ENCODE data around the gene VSTM2L.

Gene VSTM2L

DNA sequence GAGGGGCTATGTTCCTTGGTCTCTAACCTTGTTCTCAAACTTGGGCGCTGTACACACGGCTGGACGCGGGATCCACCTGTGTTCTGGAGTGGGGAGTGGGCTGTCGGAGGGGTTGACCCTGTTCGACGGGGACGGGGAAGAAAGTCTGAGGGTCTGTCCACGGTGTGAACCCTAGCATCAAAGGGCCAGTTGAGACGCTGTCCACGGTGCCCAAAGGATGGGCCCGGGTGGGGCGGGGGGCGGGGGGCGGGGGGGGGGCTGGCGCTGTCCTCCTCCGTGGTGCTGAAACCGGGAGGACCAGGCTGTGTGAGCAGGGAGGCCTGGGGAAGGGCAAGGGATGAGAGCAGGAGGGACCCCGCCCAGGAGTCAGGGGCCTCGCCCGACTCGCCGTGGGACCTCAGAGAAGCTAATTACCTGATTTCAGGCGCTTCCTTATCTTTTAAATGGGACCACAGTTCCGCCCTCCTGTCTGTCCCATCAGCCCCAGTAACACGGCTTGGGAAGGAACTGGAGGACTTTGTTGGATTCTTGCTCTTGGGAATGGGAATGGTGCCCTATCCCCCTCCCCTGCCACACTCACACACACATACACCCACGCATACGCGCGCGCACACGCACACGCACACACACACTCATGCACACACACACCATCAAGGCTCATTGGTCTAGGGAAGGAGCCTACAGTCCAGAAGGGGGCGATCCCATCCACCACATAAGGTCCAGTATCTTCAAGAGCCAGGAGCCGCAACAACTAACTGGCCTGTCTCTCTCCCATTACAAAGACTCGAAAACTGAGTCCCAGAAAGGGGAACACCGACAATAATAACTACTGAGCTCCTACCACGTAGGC is 1.0 kb upstream of the VSTM2L start:
- DNase-seq: peak; percentile 51

DNA sequence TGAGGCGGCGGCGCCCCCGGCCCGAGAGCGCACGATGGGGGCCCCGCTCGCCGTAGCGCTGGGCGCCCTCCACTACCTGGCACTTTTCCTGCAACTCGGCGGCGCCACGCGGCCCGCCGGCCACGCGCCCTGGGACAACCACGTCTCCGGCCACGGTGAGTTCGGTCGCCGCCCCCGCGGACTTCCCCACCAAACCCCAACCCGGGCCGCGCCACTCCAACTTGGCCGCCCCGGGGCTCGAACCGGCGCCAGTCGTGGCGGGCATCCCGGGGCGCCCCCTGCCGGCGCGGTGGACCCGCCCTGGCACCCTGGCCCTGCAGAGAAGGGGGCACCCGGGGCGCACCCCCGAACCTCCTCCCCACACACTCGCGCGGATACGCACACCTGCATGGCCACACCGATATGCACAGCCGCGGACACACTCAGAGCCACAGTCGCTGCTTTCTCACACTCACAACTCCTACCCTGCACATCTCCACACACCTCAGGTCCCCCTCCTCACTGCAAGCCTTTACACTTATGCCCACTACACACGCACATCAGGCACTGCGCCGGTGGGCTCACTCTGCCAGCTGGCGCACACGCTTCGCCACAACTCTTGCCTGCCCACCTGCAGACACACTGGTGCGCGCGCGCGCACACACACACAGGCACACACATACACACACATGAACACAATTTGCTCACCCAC is 535 bp downstream of the VSTM2L start:
- no peak for DNase-seq

DNA sequence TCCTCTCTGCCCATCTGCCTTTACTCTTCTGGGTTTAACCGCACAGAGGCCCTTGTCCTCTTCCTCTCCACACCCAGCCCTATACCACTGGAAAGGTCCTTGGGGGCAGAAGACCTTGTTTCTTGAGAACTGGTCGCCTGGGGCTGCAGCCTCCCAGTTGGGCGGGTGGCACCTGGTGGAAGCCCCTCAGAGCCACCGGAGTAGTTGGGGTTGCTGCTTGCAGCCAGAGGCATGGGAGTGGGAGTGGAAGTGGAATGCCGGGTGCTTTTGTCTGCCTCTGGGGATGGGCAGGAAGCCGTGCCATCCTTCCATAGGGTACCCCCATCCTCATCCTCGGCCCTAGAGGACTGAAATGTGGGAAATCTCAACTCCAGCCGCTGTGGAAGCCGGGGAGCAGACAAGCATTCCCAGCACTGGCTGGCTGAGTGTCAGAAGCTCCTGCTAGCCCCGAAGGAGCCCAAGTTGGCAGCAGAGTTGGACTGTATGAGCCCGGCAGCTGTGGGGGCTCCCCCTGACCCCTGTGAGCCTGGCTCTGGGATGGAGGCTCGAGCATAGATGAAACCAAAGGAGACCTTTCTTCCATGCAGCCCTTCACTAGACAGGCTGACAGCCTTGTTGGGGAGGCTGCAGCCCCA is 1.2 kb downstream of the VSTM2L start:
- DNase-seq: no peak

DNA sequence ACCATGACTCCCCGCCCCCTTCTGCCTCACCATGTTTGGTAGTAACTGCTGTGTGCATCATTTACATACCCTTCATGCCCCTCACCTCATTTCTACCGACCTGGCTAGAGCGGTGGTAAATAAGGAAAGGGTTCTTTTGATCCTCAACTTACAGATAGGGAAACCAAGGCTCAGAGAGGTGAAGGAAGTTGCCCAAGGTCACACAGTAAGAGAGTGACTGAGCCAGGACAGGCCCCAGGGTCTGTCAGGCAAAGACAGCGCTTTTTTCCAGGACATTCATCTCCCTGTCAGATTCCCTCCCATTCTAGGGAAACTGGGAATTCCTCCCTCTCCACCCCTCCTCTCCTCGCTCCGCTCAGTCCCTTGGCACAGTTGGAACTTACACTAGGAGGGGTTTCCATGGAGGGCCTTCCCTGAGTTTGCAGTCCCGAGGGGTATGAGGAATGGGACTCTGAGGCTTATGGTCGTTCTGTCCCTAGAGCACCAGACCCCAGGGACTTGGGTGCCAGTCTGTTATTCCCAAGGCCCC is 2.0 kb downstream of the VSTM2L start:
- DNase-seq: no peak

DNA sequence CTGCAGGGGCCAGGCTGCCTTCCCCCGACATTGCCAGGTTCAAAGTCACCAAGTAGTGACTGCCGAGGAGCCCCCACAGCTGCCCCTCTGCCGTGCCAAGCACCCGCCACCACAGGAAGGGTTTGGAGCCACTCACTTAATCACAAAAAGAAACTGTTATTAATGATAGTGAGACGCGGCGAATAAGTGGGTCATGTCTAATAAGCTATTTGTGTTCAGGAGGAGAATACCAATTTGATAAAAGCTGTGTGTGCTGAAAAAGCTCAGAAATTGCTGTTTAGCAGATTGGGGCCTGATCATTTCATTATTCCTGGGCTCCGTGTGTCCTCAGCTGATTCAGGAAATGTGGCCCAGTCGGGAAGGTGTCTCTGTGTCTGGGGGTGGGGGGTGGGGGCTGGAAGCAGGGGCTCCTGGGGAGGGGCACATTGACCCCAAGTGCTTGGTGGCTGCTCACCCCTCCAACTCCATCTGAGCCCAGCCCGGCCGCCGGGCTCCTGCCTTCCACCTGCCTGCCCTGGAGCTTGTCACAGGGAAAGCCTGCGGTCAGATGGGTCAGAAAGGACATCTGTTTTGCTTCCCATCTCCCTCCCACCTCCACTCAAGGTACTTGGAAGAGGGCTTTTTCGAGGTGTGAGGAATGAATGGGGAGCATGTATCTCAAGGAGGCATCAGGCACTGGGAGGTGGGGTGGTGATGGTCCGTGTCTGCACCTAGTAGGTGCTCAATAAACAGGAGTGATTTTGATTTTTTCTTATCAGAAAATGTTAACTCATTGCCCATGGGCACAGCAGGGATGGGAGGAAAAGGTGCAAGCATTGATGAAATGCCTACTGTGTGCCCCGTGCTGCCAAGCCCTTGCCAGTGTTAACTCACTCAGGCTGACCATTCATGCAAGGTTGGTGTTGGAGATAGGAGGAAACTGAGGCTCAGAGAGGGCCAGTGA is 3.0 kb downstream of the VSTM2L start:
- DNase-seq: no peak

DNA sequence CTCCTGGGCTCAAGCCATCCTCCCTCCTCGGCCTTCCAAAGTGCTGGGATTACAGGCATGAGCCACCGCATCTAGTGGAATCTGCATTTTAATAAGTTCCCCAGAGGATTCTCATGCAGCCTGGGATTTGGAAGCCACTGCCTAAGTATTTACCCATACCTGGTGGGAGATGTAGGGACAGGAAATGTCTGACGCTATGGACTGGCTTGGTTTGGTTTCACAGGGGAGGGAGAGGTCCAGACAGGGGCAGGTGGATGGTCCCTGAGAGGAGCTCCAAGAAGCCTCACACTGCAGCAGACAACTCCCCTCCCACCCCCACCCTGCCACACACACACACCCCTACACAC is 4.4 kb downstream of the VSTM2L start:
- no peak for DNase-seq

DNA sequence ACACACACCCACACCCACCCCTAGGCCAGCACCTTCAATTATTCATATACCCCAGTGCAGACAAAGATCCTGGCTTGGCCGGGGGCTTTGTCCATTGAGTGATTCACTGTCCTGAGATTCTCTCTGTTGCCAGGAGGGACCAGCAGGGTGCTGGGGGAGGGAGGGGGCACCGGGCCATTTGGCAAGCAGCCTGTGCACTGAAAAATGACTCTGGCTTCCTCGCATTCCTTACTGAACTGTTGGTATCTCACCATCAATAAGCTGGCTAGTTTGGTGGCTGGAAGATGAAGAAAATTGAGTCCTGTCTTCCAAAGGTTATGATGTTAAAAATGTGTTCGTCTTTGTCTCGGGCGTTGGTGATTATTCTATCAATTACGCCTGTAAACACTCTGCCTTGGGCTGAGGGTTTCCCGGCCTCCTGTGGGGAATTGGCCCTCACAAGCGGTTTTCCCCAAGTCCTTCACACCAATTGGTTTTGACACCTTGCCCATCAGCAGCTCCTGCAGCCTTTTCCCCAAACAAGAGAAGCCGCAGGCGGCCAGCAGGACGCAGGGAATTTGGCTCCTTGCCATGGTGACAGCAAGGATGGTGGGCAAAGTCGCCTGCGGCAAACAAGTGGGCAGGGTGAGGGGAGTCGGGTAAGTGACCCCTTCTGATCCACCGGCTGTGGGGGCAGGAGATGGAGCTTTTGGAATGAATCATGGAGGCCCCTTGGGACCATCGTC is 4.9 kb downstream of the VSTM2L start:
- DNase-seq: peak; percentile 92

DNA sequence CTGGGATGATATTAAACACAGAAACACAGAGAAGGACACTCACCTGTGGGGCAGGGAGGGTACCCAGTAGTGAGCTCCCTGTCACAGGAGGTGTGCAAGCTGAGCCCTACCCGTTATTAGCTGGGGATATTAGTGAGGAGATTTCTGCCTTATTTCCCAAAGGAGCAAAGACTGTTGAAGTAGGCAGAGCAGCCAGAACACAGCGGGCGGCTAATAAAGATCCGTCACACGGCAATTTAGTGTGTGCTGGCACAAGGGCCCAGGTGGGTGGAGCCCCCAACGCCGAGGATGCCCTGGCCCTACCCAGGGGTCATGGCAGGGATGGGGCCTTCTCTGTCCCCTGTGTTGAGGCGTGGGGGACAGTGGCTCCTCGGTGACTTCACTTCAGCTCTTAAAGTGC is 8.3 kb downstream of the VSTM2L start:
- no peak for DNase-seq

DNA sequence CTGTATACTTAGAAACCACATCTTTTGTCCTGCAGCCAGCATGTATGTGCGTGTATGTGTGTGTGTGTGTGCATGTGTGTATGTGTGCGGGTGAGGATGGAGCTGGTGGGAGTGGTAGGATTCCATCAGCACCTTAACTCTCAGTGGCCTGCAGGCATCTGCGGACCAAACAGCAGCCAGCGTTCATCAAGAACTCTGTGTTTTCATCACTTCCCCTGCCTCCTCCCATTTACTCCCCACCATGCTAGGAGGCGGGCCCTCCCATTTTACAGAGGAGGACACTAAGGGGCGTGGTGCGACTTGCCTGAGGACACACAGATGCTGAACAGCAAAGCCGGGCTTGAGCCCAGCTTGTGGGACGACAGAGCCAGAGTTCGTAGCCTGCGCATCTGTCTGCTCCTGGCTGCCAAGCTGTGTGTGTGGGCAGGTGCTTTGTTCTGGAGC is 8.9 kb downstream of the VSTM2L start:
- peak; percentile 43 for DNase-seq

DNA sequence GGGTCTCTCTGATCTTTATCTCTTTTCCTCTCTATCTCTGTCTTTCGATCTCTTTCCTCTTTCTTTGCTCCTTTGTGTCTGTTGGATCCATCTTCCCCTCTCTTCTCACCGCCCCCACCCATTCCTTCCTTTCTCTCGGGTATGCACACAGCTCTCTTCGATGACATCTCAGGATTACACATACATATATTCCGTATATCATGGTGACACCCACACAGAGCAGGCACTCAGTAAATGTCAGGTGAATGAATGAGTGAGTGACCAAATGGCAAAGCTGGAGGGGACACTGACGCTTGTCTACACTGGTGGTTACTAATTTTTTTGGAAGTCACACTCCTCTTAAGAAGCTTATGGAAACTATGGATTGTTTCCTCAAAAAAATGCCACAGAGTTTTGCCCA is 9.9 kb downstream of the VSTM2L start:
- no peak for DNase-seq

DNA sequence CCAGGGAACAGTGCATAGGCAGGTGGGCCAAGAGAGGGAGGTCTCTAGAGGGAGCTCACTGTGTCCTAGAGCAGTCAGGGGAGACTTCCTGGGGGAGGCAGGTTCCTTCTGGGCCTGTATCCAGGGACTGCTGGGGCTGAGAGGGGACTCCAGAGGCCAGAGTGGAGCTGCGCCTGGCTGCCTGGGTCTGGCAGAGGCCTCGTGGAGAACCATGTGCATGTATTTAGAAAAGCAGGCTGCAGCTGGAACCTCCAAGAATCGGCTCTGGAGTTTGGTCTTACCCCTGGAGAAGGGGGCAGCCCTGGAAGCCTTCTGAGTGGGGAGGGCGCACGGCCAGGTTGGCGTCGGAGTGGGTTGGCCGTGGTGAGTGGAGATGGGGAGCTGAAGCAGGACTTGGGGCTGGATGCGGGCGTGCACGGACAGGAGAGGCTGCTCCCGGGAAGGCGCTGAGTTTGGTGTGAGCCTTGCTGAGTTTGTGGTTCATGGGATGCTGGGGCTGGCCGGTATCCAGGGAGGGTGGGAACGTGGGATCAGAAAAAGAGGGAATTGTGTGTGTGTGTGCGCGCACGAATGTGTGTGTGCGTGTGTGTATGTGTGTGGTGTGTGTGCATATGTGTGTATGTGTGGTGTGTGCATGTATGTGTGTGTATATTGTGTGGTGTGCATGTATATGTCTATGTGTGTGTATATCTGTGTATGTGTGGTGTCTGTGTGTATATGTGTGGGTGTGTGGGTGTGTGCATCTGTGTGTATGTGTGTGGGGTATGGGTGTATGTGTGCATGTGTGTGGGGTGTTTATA is 10.8 kb downstream of the VSTM2L start:
- no peak for DNase-seq

DNA sequence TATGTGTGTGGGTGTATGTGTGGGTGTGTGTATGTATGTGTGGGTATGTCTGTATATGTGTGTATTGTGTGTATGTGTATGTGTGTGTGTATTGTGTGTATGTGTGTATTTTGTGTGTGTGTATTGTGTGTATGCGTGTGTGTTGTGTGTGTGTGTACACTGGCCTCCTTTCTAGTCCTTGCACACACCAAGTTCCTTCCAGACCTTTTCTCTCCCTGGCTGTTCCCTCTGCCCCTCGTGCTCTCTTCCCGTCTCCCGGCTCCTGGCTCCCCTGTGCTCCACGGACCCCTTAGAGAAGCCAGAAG is 11.4 kb downstream of the VSTM2L start:
- no peak for DNase-seq

DNA sequence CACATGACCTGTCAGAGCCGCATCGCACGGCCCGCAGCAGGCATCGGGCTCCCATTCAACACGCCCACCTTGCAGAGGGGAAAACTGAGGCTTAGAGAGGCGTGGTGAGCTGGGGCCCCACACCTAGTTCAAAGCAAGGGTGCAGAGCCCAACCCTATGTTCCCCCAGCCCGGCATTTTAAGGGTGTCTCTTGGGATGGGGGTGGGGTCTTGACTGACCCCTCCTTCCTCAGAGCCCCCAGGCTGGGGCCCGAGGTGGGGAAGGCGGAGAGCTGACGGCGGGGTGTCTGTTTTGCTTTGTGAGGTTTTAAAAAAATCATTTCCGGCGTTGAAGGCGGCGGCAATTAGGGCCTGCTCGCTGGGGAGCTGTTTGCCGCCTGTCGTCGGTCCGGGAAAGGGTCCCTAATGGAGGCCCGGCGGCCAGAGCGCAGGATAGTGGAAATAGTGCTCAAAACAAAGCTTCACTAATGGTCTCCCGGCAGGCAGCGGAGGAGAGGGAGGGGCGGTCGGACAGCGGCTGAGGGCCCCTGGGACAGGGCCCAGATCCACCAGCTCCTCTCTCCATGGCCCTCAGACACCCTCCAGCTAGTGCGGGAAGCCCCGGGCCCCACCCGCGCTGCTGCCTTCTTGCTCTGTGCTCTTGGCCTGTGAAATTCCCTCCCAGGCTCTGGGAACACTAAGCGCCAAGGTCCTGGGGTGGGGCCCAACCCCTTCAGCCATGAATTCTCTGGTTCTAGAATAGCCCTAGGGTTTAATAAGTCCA is 11.9 kb downstream of the VSTM2L start:
- DNase-seq: no peak

DNA sequence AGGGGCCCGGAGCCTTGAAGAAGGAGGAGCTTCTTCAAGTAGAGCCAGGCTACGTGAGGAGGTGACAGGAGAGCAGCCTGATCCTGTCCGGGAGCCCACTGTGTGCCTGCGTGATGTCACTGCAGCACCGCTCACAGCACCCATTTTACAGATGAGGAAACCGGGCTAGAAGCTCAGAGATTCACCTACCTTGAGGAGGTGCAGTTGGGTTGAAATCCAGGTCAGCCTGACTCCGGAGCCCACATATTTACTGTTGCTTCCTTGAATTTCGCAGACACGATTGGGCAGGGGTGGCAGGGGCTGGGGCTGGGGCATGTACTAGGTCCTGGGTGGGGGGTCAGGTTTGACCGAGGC is 12.5 kb downstream of the VSTM2L start:
- no peak for DNase-seq

DNA sequence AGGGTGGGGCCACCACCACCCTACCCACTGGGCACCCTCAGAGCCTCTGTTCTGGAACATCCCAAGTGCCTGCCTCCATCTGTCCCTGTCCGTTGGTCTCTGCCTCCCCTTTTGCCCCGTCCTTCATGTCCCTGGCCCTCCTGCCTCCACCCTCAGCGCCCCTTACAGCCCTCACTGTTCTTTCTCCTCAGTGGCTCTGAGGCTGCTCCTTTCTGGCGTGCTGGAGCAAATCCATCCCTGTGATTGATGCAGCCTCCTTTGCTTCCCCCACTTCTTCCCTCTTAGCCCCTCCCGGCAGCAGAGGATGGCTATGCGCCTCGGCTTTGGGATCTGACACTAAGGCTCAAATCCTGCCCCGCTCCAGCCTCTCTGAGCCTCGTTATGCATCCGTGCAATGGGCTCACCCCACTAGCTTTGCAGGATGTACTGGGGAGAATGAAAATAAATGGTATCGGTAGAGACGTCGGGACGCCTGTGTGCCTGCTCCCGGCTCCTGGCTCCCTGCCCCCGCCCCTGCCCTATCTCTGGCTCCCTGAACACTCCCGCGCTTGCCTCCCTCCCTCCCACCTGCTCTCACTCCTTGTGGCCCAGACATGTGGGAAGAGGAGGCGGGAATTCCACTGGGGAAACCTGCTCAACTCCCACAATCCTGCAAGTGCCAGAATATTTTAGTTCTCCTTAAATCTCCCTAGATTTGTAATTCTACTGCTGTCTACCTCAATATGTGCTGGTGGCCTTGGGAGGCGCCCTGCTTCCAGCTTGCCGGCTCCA is 13.1 kb downstream of the VSTM2L start:
- no peak for DNase-seq

DNA sequence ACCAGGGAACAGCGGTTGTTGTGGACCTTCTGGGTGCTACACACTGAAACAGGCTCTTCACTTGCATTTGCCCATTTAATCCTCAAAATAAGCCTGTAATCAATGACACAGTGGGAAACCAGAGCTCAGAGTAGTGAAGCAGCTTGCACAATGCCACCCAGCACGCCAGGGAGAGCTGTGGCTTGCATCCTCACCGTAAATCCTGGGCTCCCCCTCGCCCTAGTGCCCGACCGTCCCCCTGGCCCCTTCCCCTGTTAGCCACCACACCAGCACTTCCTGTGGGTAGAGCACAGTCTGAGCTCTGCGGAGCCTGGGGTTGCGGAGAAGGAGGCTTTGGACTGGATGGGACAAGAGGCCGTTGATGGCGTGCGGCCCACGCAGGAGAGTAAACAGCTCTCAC is 14.5 kb downstream of the VSTM2L start:
- DNase-seq: no peak

DNA sequence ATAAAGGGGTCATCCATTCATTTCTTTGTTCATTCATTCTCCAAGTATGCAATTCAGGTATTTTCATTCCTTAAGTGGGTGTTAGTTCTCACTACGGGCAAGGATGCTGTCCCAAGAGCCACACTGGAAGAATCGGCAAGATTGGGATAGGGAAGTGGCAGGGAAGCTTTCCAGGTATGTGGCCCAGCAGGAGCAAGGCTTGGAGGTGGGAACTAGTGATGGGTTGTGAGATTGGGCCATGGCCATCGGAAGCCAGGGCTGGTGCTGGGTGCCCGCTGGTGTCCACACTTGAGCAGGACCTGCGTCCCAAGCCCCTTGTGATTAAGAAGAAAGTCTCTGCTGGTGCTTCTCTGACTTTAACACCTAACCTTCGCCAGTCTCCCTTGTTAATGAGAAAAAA is 15.1 kb downstream of the VSTM2L start:
- no peak for DNase-seq

DNA sequence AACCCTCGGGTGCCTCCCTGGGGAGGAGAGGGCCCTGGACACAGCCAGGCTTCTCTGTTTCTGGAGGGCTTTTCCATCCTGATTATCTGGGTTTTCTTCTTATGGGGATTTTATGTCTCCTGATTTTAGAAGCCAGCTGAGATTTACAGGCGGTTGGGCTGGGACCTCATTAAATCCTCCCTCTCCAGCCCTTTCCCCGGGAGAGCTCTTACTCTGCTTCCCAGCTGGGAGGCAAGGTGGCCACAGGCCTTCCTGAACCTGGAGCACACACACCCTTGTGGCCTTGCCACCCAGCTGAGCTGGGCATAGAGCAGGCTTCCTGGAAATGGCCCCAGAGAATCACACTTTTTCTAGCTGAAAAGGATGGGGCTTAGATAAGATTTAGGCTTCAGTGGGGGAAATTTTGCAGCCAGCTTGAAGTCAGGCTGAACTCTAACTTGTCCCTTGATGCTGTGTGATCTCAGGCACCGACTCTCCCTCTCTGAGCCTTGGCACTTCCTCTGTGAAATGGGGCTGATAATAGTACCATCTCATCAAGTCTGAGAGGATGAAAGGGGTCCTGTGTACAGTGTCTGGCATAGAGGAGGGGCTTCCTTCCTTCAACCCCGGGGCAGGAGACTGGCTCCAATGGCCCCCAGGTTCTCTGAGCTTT is 16.6 kb downstream of the VSTM2L start:
- peak; percentile 11 for DNase-seq

DNA sequence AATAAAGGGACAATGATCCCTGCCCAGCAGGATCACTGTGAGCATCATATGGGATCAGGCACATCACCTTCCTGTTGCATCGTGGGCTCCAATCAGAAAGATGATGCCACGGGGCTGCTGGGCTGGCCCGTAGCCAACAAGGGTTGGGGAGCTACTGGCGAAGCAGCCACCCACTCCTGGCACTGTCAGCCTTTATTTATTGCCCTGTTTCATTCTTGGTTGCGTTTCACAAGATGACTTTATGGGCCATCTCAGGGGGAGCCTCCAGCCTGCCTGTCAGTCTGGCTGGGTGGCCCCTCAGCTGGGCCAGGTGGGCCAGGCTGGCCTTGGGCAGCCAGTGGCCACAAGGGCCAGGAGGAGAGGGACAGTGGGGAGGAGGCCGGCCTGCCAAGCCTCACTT is 17.3 kb downstream of the VSTM2L start:
- DNase-seq: no peak

Data from fibroblast of upper back skin (primary cell).